Measurements from ENCODE around the gene RCOR1.

- TF ChIP-seq CTCF (IDR thresholded peaks at IDR 0.05; ENCODE audit: insufficient read depth, low read length, poor library complexity, severe bottlenecking) (no peak), EZH2phosphoT487 (conservative IDR thresholded peaks at IDR 0.05; ENCODE audit: low read length) (no peak)
Measured at GRCh38 chr14:102764220-102764671, 171.8 kb downstream of the RCOR1 start.
